Stomach (tissue), 9 donors: ENCODE results near the gene MGAT4A. TPM values are rescaled to one million over a fixed set of nuclear protein-coding genes. Genes with fewer than 3 reads are reported as not detected.
"Not testable (repeated sequence)": the region's sequence is repeated elsewhere in the genome, so short reads cannot be mapped to it uniquely, and the experiment has no call there.

Experiments used
- DNase-seq, 2 donors: peaks; one replicate each; pipeline versions ENCODE4 v3.0.0 to v3.0.0-alpha.2; 2013 to 2019
- H3K27ac ChIP-seq, 5 donors: fragments of 200-600 bp in 4 of 5; sonication (generic) in 4 of 5; one replicate each; pipeline ENCODE4 v1.5.1; 2013 to 2019; ENCODE audit warnings: mild to moderate bottlenecking in 1 of 5, moderate library complexity in 1 of 5
- H3K27me3 ChIP-seq, 3 donors: fragments of 200-600 bp; sonication (generic); one replicate each; pipeline ENCODE4 v1.5.1; 2017 to 2019; ENCODE audit warnings: mixed run types in 1 of 3
- H3K36me3 ChIP-seq, 4 donors: fragments of 200-600 bp; sonication (generic); 1 replicate in 3 of 4; 2 replicates in 1 of 4; pipeline ENCODE4 v1.5.1; 2016 to 2019
- H3K4me1 ChIP-seq, 4 donors: fragments of 200-600 bp; sonication (generic); one replicate each; pipeline ENCODE4 v1.5.1; 2016 to 2019
- H3K4me3 ChIP-seq, 4 donors: fragments of 200-600 bp; sonication (generic) in 3 of 4; one replicate each; pipeline ENCODE4 v1.5.1; 2016 to 2019; ENCODE audit warnings: mild to moderate bottlenecking in 1 of 4
- H3K9me3 ChIP-seq, 4 donors: fragments of 200-600 bp; sonication (generic); one replicate each; pipeline ENCODE4 v1.5.1; 2016 to 2019
- EP300 ChIP-seq: sonication (generic); formaldehyde crosslinking; IDR thresholded peaks from one replicate; pipeline ENCODE4 v1.6.1; 2017; ENCODE audit warnings: antibody characterized with exemption
- POLR2A ChIP-seq, 4 donors: fragments of 450-650 bp; IDR thresholded peaks; one replicate each; pipeline ENCODE4 v1.6.1; 2016; ENCODE audit warnings: antibody characterized with exemption in 4 of 4, control low read depth in 2 of 4, mild to moderate bottlenecking in 1 of 4, moderate library complexity in 1 of 4
- POLR2AphosphoS5 ChIP-seq, 3 donors: sonication (generic); formaldehyde crosslinking; IDR thresholded peaks; one replicate each; pipeline ENCODE4 v1.6.1; 2016; ENCODE audit warnings: antibody characterized with exemption in 3 of 3
- WGBS, 5 donors: extraction: QIAGEN DNeasy Blood & Tissue Kit in 3 of 5; methylation state at CpG; one replicate each; pipeline versions ENCODE4 v1.1.5 to v1.1.7; 2013 to 2018; 5-methylcytosine and 5-hydroxymethylcytosine counted together
- intact Hi-C: fragments of 100-400 bp; cut with DNase I; formaldehyde crosslinking; loops from one replicate; pipeline ENCODE4 v1.15.1; 2023; ENCODE audit warnings: low total_unique reads
- polyA plus RNA-seq, 3 donors: library from polyadenylated mRNA; stranded (reverse); fragments of 200-250 nt; gene quantifications; one replicate each; pipeline ENCODE4 v1.2.3, GENCODE V29; 2013
- total RNA-seq, 5 donors: library from RNA; depleted of rRNA; stranded (reverse); fragments of >200 nt; gene quantifications; one replicate each; pipeline versions ENCODE4 v1.1.0 to v1.2.3, GENCODE V29; 2014 to 2016
- TF ChIP-seq, protein P1 (sequence below), 7 experiments: fragments of 450-650 bp in 4 of 7; fragments of 200-600 bp in 3 of 7; sonication (generic) in 3 of 7; IDR thresholded peaks; one replicate each; pipeline ENCODE4 v1.5.1; 2016 to 2019; ENCODE audit warnings: antibody characterized with exemption in 7 of 7, control low read depth in 2 of 7, mild to moderate bottlenecking in 1 of 7
- donor health status: healthy with polysubstance abuse.
- donor health status: Bipolar disorder and iron deficiency.
- donor health status: healthy.

The MGAT4A gene
- total and polyA plus RNA-seq, 8 donors, result 4.8 to 81.1 (median 11.8) TPM

DNA sequence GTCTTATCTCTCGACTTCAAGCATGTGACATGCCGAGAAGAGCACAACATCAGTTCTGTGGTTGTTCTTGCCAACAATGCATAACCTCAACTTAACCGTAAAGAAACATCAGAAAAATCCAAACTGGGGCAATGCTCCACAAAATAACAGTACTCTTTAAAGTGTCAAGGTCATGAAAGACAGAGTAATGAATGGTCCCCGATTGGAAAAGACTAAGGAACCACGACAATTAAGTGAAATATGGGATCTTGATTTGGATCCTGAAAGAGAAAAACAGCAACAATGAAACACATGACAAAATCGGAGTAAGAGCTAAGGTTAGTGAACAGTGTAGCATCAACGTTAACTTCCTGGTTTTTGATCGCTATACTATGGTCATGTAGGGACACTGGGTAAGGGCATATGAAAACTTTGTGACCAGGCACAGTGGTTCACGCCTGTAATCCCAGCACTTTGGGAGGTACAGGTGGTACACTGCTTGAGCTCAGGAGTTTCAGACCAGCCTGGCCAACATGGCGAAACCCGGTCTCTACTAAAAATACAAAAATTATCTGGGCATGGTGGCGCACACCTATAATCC lies 67.3 kb downstream of the MGAT4A start:
- Histone ChIP-seq H3K4me3 (no peak overlapping the region), H3K27ac (peak overlapping the region in 3 of 5 donors; percentile 7 to 58 (median 33)), H3K9me3 (no peaks in the 10 kb centered on the region), H3K36me3 (peaks cover 0 to 46% (median 24%) of the 10 kb centered on the region in 4 donors), H3K4me1 (peaks cover 0 to 8% (median 0%) of the 10 kb centered on the region in 4 donors), H3K27me3 (no peaks in the 10 kb centered on the region)
- 81 to 91% (median 87%) methylated on average over 12 of the region's 12 CpGs for WGBS, 5 donors
- intact Hi-C loops, result no loop called here
- DNase-seq, result peak in 1 of 2 donors; percentile 16
- TF ChIP-seq, protein P1, sequence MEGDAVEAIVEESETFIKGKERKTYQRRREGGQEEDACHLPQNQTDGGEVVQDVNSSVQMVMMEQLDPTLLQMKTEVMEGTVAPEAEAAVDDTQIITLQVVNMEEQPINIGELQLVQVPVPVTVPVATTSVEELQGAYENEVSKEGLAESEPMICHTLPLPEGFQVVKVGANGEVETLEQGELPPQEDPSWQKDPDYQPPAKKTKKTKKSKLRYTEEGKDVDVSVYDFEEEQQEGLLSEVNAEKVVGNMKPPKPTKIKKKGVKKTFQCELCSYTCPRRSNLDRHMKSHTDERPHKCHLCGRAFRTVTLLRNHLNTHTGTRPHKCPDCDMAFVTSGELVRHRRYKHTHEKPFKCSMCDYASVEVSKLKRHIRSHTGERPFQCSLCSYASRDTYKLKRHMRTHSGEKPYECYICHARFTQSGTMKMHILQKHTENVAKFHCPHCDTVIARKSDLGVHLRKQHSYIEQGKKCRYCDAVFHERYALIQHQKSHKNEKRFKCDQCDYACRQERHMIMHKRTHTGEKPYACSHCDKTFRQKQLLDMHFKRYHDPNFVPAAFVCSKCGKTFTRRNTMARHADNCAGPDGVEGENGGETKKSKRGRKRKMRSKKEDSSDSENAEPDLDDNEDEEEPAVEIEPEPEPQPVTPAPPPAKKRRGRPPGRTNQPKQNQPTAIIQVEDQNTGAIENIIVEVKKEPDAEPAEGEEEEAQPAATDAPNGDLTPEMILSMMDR (IDR thresholded peaks at IDR 0.05), result no peak
- no peak for TF ChIP-seq EP300
- no peak for TF ChIP-seq POLR2A (IDR thresholded peaks at IDR 0.05)
- TF ChIP-seq POLR2AphosphoS5 (IDR thresholded peaks at IDR 0.05), result no peak

DNA sequence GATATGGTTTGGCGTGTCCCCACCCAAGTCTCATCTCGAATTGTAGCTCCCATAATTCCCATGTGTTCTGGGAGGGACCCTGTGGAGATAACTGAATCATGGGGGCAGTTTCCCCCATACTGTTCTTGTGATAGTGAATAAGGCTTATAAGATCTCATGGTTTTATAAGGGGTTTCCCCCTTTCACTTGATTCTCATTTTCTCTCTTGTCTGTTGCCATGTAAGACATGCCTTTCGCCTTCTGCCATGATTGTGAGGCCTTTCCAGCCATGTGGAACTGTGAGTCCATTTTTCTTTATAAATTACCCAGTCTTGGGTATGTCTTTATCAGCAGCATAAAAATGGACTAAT lies 71.5 kb downstream of the MGAT4A start:
- DNase-seq, H3K4me3 ChIP-seq, H3K9me3 ChIP-seq, intact Hi-C loops, H3K4me1 ChIP-seq, H3K27me3 ChIP-seq: not testable (repeated sequence)
- H3K27ac ChIP-seq, result peak overlapping the region in 1 of 5 donors; percentile 35
- WGBS, 5 donors, result 90 to 94% (median 93%) methylated on average over 3 of the region's 3 CpGs
- peaks cover 0 to 26% (median 17%) of the 10 kb centered on the region in 4 donors for H3K36me3 ChIP-seq

DNA sequence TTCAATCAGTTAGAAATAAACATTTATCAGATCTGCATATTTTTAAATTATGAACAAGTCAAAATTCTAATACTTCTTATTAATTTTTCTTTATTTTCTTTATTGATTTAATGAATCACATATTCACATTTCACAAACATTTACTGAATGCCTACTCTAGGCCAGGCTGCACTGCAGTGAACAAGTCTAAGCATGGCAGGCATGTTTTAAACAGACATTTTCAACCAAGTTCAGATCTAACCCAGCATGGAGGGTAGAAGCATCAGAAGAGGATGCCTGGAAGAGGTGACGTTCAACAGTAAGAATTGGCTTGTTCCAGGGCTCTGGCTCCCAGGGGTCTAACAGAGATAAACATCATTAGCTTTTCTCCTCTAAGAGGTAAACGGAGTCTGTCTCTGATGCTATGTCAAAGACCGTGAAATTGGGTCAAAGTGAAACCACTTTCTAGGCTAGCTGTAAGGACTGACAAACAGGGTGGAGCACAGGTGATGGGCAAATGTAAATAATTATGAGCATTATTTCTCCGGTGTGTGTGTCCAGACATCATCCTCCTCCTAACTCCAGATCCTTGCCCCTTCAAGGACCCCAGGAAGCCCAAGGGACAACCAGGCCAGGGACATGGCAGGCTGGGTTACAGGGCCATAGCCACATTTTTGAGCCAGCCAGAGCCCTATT lies 72.0 kb downstream of the MGAT4A start:
- H3K9me3 ChIP-seq, result no peaks in the 10 kb centered on the region
- TF ChIP-seq EP300, result no peak
- no peak for TF ChIP-seq POLR2A (IDR thresholded peaks at IDR 0.05)
- TF ChIP-seq, protein P1 (IDR thresholded peaks at IDR 0.05), result no peak
- TF ChIP-seq POLR2AphosphoS5 (IDR thresholded peaks at IDR 0.05), result no peak
- peak overlapping the region in 1 of 5 donors; percentile 35 for H3K27ac ChIP-seq
- WGBS, 5 donors, result 77 to 85% (median 81%) methylated on average over 4 of the region's 4 CpGs
- H3K36me3 ChIP-seq, result peaks cover 0 to 26% (median 17%) of the 10 kb centered on the region in 4 donors
- intact Hi-C loops, result no loop called here
- H3K27me3 ChIP-seq, result no peaks in the 10 kb centered on the region
- H3K4me3 ChIP-seq, result no peak overlapping the region
- H3K4me1 ChIP-seq, result no peaks in the 10 kb centered on the region
- no peak for DNase-seq

DNA sequence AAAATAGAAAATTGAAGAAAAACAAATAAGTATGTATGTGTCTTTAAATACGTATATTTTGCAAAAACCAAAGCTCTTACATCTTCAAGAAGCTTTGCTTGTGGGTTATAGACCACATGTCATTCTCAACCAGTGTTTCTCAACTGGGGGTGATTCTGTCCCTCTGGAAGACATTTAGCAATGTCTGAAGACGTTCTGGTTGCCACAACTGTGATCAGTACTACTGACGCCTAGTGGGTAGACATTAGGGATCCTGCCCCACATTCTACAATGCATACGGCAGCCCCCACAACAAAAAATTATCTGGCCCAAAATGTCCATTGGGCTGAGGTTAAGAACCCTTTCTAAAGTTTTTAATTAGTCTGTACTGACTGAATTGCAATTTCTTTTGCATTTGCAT lies 74.1 kb downstream of the MGAT4A start:
- WGBS, 5 donors, result 74 to 87% (median 78%) methylated on average over 4 of the region's 4 CpGs
- Histone ChIP-seq H3K9me3 (no peaks in the 10 kb centered on the region), H3K27me3 (no peaks in the 10 kb centered on the region), H3K27ac (no peak overlapping the region), H3K4me3 (no peak overlapping the region), H3K4me1 (no peaks in the 10 kb centered on the region), H3K36me3 (peaks cover 0 to 18% (median 10%) of the 10 kb centered on the region in 4 donors)
- intact Hi-C loops, result no loop called here
- no peak for TF ChIP-seq POLR2A (IDR thresholded peaks at IDR 0.05)
- TF ChIP-seq POLR2AphosphoS5 (IDR thresholded peaks at IDR 0.05), result peak in 1 of 3 donors; percentile 13
- peak in 1 of 2 donors; percentile 34 for DNase-seq

DNA sequence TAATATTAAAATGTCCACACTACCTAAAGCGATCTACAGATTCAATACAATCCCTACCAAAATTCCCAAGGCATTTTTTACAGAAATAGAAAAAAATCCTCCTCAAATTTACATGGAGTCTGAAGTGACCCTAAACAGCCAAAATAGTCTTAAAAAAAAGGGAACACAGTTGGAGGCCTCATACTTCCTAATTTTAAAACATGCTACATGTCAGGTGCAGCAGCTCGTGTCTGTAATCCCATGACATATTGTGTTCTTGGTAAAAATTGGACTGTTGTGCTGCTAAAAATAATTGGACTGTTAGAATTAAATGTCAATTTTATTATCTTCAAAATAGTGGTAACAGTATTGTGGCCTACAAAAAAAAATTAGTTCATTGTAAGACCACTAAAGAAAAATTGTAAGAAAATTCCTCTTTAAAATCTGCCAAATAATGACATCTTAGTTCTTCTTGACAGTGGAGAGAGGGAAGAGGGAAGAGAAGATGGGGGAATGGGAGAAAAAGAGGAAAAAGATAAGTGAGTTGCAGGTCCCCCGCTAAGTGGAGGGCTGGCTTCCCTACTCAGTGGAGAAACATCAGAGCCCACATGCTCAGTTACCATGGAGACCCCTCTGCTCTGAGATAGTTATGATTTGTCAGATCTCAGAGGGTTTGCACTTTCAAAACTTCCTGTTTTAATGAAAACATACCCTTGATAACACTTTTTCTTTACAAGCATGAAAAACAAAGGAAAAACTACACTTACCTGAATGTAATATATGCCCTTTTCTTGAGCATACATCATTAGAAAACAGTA lies 76.0 kb downstream of the MGAT4A start:
- Histone ChIP-seq H3K27me3 (no peaks in the 10 kb centered on the region), H3K4me1 (no peaks in the 10 kb centered on the region), H3K36me3 (peaks cover 0 to 9% (median 5%) of the 10 kb centered on the region in 4 donors), H3K9me3 (no peaks in the 10 kb centered on the region), H3K4me3 (no peak overlapping the region), H3K27ac (no peak overlapping the region)
- WGBS, 5 donors, result 83 to 89% (median 85%) methylated on average over 3 of the region's 3 CpGs
- no peak for TF ChIP-seq EP300
- no peak for TF ChIP-seq POLR2A (IDR thresholded peaks at IDR 0.05)
- TF ChIP-seq, protein P1 (IDR thresholded peaks at IDR 0.05), result no peak
- no peak for TF ChIP-seq POLR2AphosphoS5 (IDR thresholded peaks at IDR 0.05)
- peak in 1 of 2 donors; percentile 56 for DNase-seq
- intact Hi-C loops, result no loop called here
